Hepatocyte (in vitro differentiated cells): ENCODE data around the gene PHTF1.

ENCODE experiments used
- CTCF ChIP-seq: fragments of 200-600 bp; sonication (generic); IDR thresholded peaks from 2 replicates; pipeline ENCODE4 v1.5.1; 2016; ENCODE audit warnings: antibody characterized with exemption, mild to moderate bottlenecking; ENCODE audit not compliant: poor library complexity
- EZH2 ChIP-seq: fragments of 200-600 bp; sonication (generic); IDR thresholded peaks from 2 replicates; pipeline ENCODE4 v1.6.1; 2016; ENCODE audit warnings: antibody characterized with exemption, mild to moderate bottlenecking, borderline replicate concordance
- EZH2phosphoT487 ChIP-seq: fragments of 200-600 bp; sonication (generic); IDR thresholded peaks from one replicate; pipeline ENCODE4 v1.6.1; 2018; ENCODE audit warnings: antibody characterized with exemption, mild to moderate bottlenecking, low read depth, moderate library complexity; ENCODE audit not compliant: unreplicated experiment, severe bottlenecking

GRCh38 chr1:113675302-113675701, 84.0 kb downstream of the PHTF1 start:
- no peak for TF ChIP-seq CTCF
- TF ChIP-seq EZH2phosphoT487 = no peak
- TF ChIP-seq EZH2 = no peak
